Activated CD8-positive, alpha-beta T cell treated with anti-CD3 and anti-CD28 coated beads for 36 hours (primary cell): Measurements from ENCODE around the gene CLDN19. TPM values are rescaled to one million over a fixed set of nuclear protein-coding genes. Genes with fewer than 3 reads are reported as not detected.

Experiments
- ATAC-seq: fragments of 200-7000 bp; cut with Tn5 transposase; one replicate; pipeline ENCODE4 v1.10.0; 2021; ENCODE audit warnings: mild to moderate bottlenecking, moderate library complexity
- CTCF ChIA-PET: fragments of 350-600 bp; sonication (Branson Sonifier 250); formaldehyde crosslinking; loops from one replicate; lab custom pipeline; 2021; ENCODE audit warnings: antibody characterized with exemption; lab: Charles Lee
- POLR2A ChIA-PET: fragments of 350-600 bp; sonication (Branson Sonifier 250); formaldehyde crosslinking; loops from one replicate; lab custom pipeline; 2021; ENCODE audit warnings: antibody characterized with exemption; lab: Charles Lee
- DNase-seq: peaks from one replicate; pipeline ENCODE4 v3.0.0-alpha.2; 2020
- H3K27ac Mint-ChIP-seq: one replicate; pipeline ENCODE4 v1.8.0; 2021; ENCODE audit warnings: mild to moderate bottlenecking, mixed read lengths
- H3K27me3 Mint-ChIP-seq: one replicate; pipeline ENCODE4 v1.8.0; 2021; ENCODE audit warnings: mixed read lengths
- H3K36me3 Mint-ChIP-seq: one replicate; pipeline ENCODE4 v1.8.0; 2021; ENCODE audit warnings: low read depth, mixed read lengths
- H3K4me1 Mint-ChIP-seq: one replicate; pipeline ENCODE4 v1.8.0; 2021; ENCODE audit warnings: low read depth, mixed read lengths
- H3K4me3 Mint-ChIP-seq: one replicate; pipeline ENCODE4 v1.8.0; 2021; ENCODE audit warnings: mild to moderate bottlenecking, moderate library complexity, mixed read lengths
- H3K9me3 Mint-ChIP-seq: one replicate; pipeline ENCODE4 v1.8.0; 2021; ENCODE audit warnings: mixed read lengths
- CTCF ChIP-seq: fragments of 200-600 bp; IDR thresholded peaks from one replicate; pipeline ENCODE4 v1.8.0; 2022; ENCODE audit warnings: antibody characterized with exemption, mild to moderate bottlenecking
- intact Hi-C: fragments of 100-400 bp; cut with micrococcal nuclease; formaldehyde crosslinking; loops from one replicate; pipeline ENCODE4 v1.10.0; 2022
- total RNA-seq, 2 experiments: library from RNA; stranded (reverse); gene quantifications; one replicate each; pipeline ENCODE4 v1.2.3, GENCODE V29; 2021

CLDN19 gene
- total RNA-seq, 2 experiments from 2014 or later, result not detected

- H3K27ac Mint-ChIP-seq, result no peak overlapping the region
- no peaks in the 10 kb centered on the region for H3K9me3 Mint-ChIP-seq
- DNase-seq, result no peak
- no peak overlapping the region for H3K4me3 Mint-ChIP-seq
- ATAC-seq, result no peak
- CTCF ChIA-PET, result no interaction called here
- POLR2A ChIA-PET, result no interaction called here
- H3K27me3 Mint-ChIP-seq, result no peaks in the 10 kb centered on the region
- no peaks in the 10 kb centered on the region for H3K36me3 Mint-ChIP-seq
- peaks cover 11% of the 10 kb centered on the region for H3K4me1 Mint-ChIP-seq
- intact Hi-C loops, result no loop called here
- TF ChIP-seq CTCF, result no peak
Measured at GRCh38 chr1:42735056-42735455, 5.0 kb downstream of the CLDN19 start.

GRCh38 chr1:42734201-42735035 lies 5.6 kb downstream of the CLDN19 start:
- TF ChIP-seq CTCF, result no peak
- Mint-ChIP-seq H3K36me3 (no peaks in the 10 kb centered on the region), H3K27me3 (no peaks in the 10 kb centered on the region), H3K9me3 (no peaks in the 10 kb centered on the region), H3K4me3 (no peak overlapping the region), H3K27ac (no peak overlapping the region), H3K4me1 (peaks cover 11% of the 10 kb centered on the region)
- ChIA-PET CTCF (interaction anchor here (0.8 to 2.4 kb wide), 2 partner anchors 11 to 156 kb away, joined by 3 to 8 read pairs; no protein-coding TSS in a partner anchor), POLR2A (no interaction called here)
- no peak for ATAC-seq
- intact Hi-C loops, result loop anchor here (5.0 kb wide), 1 partner anchor 157 kb away; no protein-coding TSS in a partner anchor
- no peak for DNase-seq

GRCh38 chr1:42733415-42734200 lies 6.4 kb downstream of the CLDN19 start:
- intact Hi-C loops, result loop anchor here (5.0 kb wide), 1 partner anchor 156 kb away; no protein-coding TSS in a partner anchor
- DNase-seq (no peak), ATAC-seq (no peak)
- no peaks in the 10 kb centered on the region for H3K27me3 Mint-ChIP-seq
- H3K36me3 Mint-ChIP-seq, result no peaks in the 10 kb centered on the region
- CTCF ChIA-PET, result interaction anchor here (0.8 to 2.4 kb wide), 3 partner anchors 12 to 157 kb away, joined by 3 to 8 read pairs (median 4); no protein-coding TSS in a partner anchor
- no peak overlapping the region for H3K27ac Mint-ChIP-seq
- no peaks in the 10 kb centered on the region for H3K9me3 Mint-ChIP-seq
- POLR2A ChIA-PET, result no interaction called here
- peaks cover 11% of the 10 kb centered on the region for H3K4me1 Mint-ChIP-seq
- no peak for TF ChIP-seq CTCF
- no peak overlapping the region for H3K4me3 Mint-ChIP-seq

- Mint-ChIP-seq H3K9me3 (no peaks in the 10 kb centered on the region), H3K27ac (no peak overlapping the region), H3K36me3 (no peaks in the 10 kb centered on the region), H3K4me3 (no peak overlapping the region), H3K4me1 (peaks cover 9% of the 10 kb centered on the region), H3K27me3 (no peaks in the 10 kb centered on the region)
- CTCF ChIA-PET, result interaction anchor here (1.1 to 2.4 kb wide), 3 partner anchors 151 to 155 kb away, joined by 3 to 8 read pairs (median 4); no protein-coding TSS in a partner anchor
- no peak for ATAC-seq
- TF ChIP-seq CTCF, result no peak
- intact Hi-C loops, result loop anchor here (5.0 kb wide), 1 partner anchor 155 kb away; no protein-coding TSS in a partner anchor
- no peak for DNase-seq
- POLR2A ChIA-PET, result no interaction called here
Measured at GRCh38 chr1:42732126-42732680, 7.8 kb downstream of the CLDN19 start.
